Type B pancreatic cell (in vitro differentiated cells): Measurements from ENCODE around the gene FRMD4A. TPM values are rescaled to one million over a fixed set of nuclear protein-coding genes. Genes with fewer than 3 reads are reported as not detected.

ENCODE experiments used
- DNase-seq: peaks from one replicate; pipeline ENCODE4 v3.0.0; 2021; ENCODE audit warnings: mixed read lengths; ENCODE audit not compliant: unreplicated experiment; ENCODE audit errors: extremely low spot score
- H3K27ac Mint-ChIP-seq: 2 replicates; pipeline ENCODE4 v1.8.0; 2021; ENCODE audit warnings: mild to moderate bottlenecking, mixed read lengths
- H3K27me3 Mint-ChIP-seq: 2 replicates; pipeline ENCODE4 v1.8.0; 2021; ENCODE audit warnings: mixed read lengths
- H3K36me3 Mint-ChIP-seq: 2 replicates; pipeline ENCODE4 v1.8.0; 2021; ENCODE audit warnings: mixed read lengths
- H3K4me1 Mint-ChIP-seq: one replicate; pipeline ENCODE4 v1.8.0; 2021; ENCODE audit warnings: mixed read lengths; ENCODE audit not compliant: unreplicated experiment
- H3K4me3 Mint-ChIP-seq: 2 replicates; pipeline ENCODE4 v1.8.0; 2021; ENCODE audit warnings: mild to moderate bottlenecking, mixed read lengths
- H3K9me3 Mint-ChIP-seq: 2 replicates; pipeline ENCODE4 v1.8.0; 2021; ENCODE audit warnings: mixed read lengths
- CTCF ChIP-seq: fragments of 200-600 bp; sonication (generic); conservative IDR thresholded peaks from 2 replicates; pipeline ENCODE4 v1.5.0; 2021; ENCODE audit warnings: antibody characterized with exemption, mild to moderate bottlenecking
- total RNA-seq: library from RNA; stranded (reverse); gene quantifications from 2 replicates; pipeline ENCODE4 v1.2.1, GENCODE V29; 2021; ENCODE audit warnings: low replicate concordance

Gene FRMD4A
- total RNA-seq, 1 donor from 2014 or later = 88.9 TPM

GRCh38 chr10:13741438-13741837 lies 589.3 kb downstream of the FRMD4A start:
- no peak for TF ChIP-seq CTCF
- Mint-ChIP-seq H3K4me1 (peaks cover 13% of the 10 kb centered on the region), H3K4me3 (no peak overlapping the region), H3K27me3 (no peaks in the 10 kb centered on the region), H3K36me3 (peaks cover 26% of the 10 kb centered on the region), H3K9me3 (no peaks in the 10 kb centered on the region), H3K27ac (no peak overlapping the region)
- no peak for DNase-seq

- TF ChIP-seq CTCF = no peak
- no peak for DNase-seq
- Mint-ChIP-seq H3K36me3 (peaks cover 29% of the 10 kb centered on the region), H3K9me3 (no peaks in the 10 kb centered on the region), H3K27me3 (no peaks in the 10 kb centered on the region), H3K4me1 (peaks cover 13% of the 10 kb centered on the region), H3K4me3 (no peak overlapping the region), H3K27ac (no peak overlapping the region)
Measured at GRCh38 chr10:13740461-13740860, 590.3 kb downstream of the FRMD4A start.

GRCh38 chr10:13739183-13739582 lies 591.5 kb downstream of the FRMD4A start:
- Mint-ChIP-seq H3K36me3 (peaks cover 34% of the 10 kb centered on the region), H3K27me3 (no peaks in the 10 kb centered on the region), H3K4me1 (peaks cover 14% of the 10 kb centered on the region), H3K4me3 (no peak overlapping the region), H3K27ac (no peak overlapping the region), H3K9me3 (no peaks in the 10 kb centered on the region)
- TF ChIP-seq CTCF = no peak
- no peak for DNase-seq

GRCh38 chr10:13736506-13736905 lies 594.2 kb downstream of the FRMD4A start:
- H3K27ac Mint-ChIP-seq = no peak overlapping the region

GRCh38 chr10:13734151-13734550 lies 596.6 kb downstream of the FRMD4A start:
- H3K4me1 Mint-ChIP-seq = peaks cover 37% of the 10 kb centered on the region
- H3K36me3 Mint-ChIP-seq = peaks cover 33% of the 10 kb centered on the region
- H3K9me3 Mint-ChIP-seq = peaks cover 4% of the 10 kb centered on the region
- H3K27me3 Mint-ChIP-seq = no peaks in the 10 kb centered on the region
- DNase-seq = no peak
- H3K27ac Mint-ChIP-seq = no peak overlapping the region
- no peak overlapping the region for H3K4me3 Mint-ChIP-seq
- TF ChIP-seq CTCF = no peak

More at GRCh38 chr10:13736506-13736905, 594.2 kb downstream of the FRMD4A start:
- no peak for DNase-seq
- peaks cover 27% of the 10 kb centered on the region for H3K4me1 Mint-ChIP-seq
- no peaks in the 10 kb centered on the region for H3K9me3 Mint-ChIP-seq
- H3K4me3 Mint-ChIP-seq = no peak overlapping the region
- TF ChIP-seq CTCF = no peak
- H3K36me3 Mint-ChIP-seq = peaks cover 37% of the 10 kb centered on the region
- H3K27me3 Mint-ChIP-seq = no peaks in the 10 kb centered on the region

GRCh38 chr10:13733071-13733470 lies 597.7 kb downstream of the FRMD4A start:
- H3K36me3 Mint-ChIP-seq = peaks cover 33% of the 10 kb centered on the region
- H3K27ac Mint-ChIP-seq = no peak overlapping the region
- DNase-seq = no peak
- no peak for TF ChIP-seq CTCF
- no peaks in the 10 kb centered on the region for H3K27me3 Mint-ChIP-seq
- H3K9me3 Mint-ChIP-seq = peaks cover 4% of the 10 kb centered on the region
- peaks cover 38% of the 10 kb centered on the region for H3K4me1 Mint-ChIP-seq
- no peak overlapping the region for H3K4me3 Mint-ChIP-seq
